ENCODE results near the gene NELL2. TPM values are rescaled to one million over a fixed set of nuclear protein-coding genes. Genes with fewer than 3 reads are reported as not detected.
A peak's percentile ranks its signal among the peaks of the same experiment; 100 is the strongest.
"Not testable (repeated sequence)": the region's sequence is repeated elsewhere in the genome, so short reads cannot be mapped to it uniquely, and the experiment has no call there.

Gene NELL2
- 0.05 TPM in 1 of 2 replicates, not detected in the other for total RNA-seq
- not detected for polyA plus RNA-seq (2012)

GRCh38 chr12:44875954-44876543, at the start of gene NELL2:
Gene NELL2 (minus strand): TSS chr12:44876315. CDS start chr12:44875869, 446 bp downstream.
- DNase-seq (ENCODE audit: low read depth): peak; percentile 10

GRCh38 chr12:44921736-44922135, 45.6 kb upstream of the NELL2 start:
- DNase-seq (ENCODE audit: low read depth): no peak

- DNase-seq (ENCODE audit: low read depth): no peak
Observed at GRCh38 chr12:44917141-44917540, 41.0 kb upstream of the NELL2 start.

GRCh38 chr12:44915958-44916357, 39.8 kb upstream of the NELL2 start:
- no peak for DNase-seq (ENCODE audit: low read depth)

- no peak for DNase-seq (ENCODE audit: low read depth)
Observed at GRCh38 chr12:44904321-44904720, 28.2 kb upstream of the NELL2 start.

GRCh38 chr12:44898108-44898507, 22.0 kb upstream of the NELL2 start:
- DNase-seq (ENCODE audit: low read depth): not testable (repeated sequence)

- DNase-seq (ENCODE audit: low read depth): no peak
Observed at GRCh38 chr12:44889926-44890325, 13.8 kb upstream of the NELL2 start.

GRCh38 chr12:44889162-44889561, 13.0 kb upstream of the NELL2 start:
- no peak for DNase-seq (ENCODE audit: low read depth)

GRCh38 chr12:44885902-44886301, 9.8 kb upstream of the NELL2 start:
- DNase-seq (ENCODE audit: low read depth): no peak

- DNase-seq (ENCODE audit: low read depth): no peak
Observed at GRCh38 chr12:44881197-44881596, 5.1 kb upstream of the NELL2 start.

- DNase-seq (ENCODE audit: low read depth): peak; percentile 30
Observed at GRCh38 chr12:44876544-44877410, 662 bp upstream of the NELL2 start.

GRCh38 chr12:44875417-44875953, 630 bp downstream of the NELL2 start:
- peak; percentile 3 for DNase-seq (ENCODE audit: low read depth)

GRCh38 chr12:44874981-44875416, 1.1 kb downstream of the NELL2 start:
- DNase-seq (ENCODE audit: low read depth): peak; percentile 0

- peak; percentile 22 for DNase-seq (ENCODE audit: low read depth)
Observed at GRCh38 chr12:44873898-44874297, 2.2 kb downstream of the NELL2 start.

- no peak for DNase-seq (ENCODE audit: low read depth)
Observed at GRCh38 chr12:44869503-44869902, 6.6 kb downstream of the NELL2 start.

- DNase-seq (ENCODE audit: low read depth): no peak
Observed at GRCh38 chr12:44863867-44864266, 12.2 kb downstream of the NELL2 start.

- no peak for DNase-seq (ENCODE audit: low read depth)
Observed at GRCh38 chr12:44859998-44860689, 16.0 kb downstream of the NELL2 start.

GRCh38 chr12:44858226-44858855, 17.8 kb downstream of the NELL2 start:
- DNase-seq (ENCODE audit: low read depth): no peak

GRCh38 chr12:44852483-44852882, 23.6 kb downstream of the NELL2 start:
- DNase-seq (ENCODE audit: low read depth): no peak

- no peak for DNase-seq (ENCODE audit: low read depth)
Observed at GRCh38 chr12:44851586-44851985, 24.5 kb downstream of the NELL2 start.

GRCh38 chr12:44848703-44849085, 27.4 kb downstream of the NELL2 start:
- no peak for DNase-seq (ENCODE audit: low read depth)
